ENCODE data around the gene ZNF184.
"Not testable (repeated sequence)": the region's sequence is repeated elsewhere in the genome, so short reads cannot be mapped to it uniquely, and the experiment has no call there.

ZNF184 gene

DNA sequence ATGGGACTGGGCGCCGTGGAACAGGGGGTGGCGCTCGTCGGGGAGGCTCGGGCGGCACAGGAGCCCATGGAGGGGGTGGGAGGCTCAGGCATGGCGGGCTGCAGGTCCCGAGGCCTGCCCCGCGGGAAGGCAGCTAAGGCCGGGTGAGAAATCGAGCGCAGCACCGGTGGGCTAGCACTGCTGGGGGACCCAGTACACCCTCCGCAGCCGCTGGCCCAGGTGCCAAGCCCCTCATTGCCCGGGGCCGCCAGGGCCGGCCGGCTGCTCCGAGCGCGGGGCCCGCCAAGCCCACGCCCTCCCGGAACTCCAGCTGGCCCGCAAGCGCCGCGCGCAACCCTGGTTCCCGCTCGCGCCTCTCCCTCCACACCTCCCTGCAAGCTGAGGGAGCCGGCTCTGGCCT is 48.1 kb downstream of the ZNF184 start:
- not testable (repeated sequence) for DNase-seq (ENCODE audit: low read depth in 2 of 2)

DNA sequence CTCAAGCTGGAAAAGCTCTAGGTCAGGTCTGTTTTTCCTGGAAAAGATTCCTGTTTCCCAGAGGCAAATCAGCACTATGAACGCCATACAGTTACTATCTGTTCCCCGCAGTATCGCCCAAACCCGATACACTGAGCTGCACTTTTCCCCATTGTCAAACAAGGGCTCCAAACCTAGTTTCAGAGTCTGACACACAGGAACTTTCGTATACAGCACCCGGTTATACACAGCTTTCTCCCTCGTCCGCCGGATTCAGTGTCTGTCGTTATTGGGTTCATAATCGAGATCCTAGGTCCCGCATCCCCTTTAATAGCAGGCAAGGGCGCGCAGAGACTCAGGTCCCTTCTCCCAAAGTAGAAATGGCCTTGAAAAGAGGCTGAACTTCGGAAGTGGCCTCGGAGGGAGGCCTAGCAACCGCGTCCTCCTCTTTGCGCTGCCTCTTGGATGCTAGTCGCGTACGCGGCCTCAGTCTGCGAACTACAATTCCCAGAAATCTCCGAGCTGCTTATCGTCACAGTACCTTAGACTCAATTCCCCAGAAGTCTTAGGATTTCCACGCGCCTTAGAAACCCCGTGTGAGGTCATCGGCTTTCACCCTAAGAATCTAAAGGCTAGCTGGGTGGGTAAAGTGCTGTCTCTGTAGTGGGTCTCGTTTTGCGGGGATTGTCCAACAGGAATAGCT is 50.1 kb downstream of the ZNF184 start:
- DNase-seq (ENCODE audit: low read depth in 2 of 2) = no peak

DNA sequence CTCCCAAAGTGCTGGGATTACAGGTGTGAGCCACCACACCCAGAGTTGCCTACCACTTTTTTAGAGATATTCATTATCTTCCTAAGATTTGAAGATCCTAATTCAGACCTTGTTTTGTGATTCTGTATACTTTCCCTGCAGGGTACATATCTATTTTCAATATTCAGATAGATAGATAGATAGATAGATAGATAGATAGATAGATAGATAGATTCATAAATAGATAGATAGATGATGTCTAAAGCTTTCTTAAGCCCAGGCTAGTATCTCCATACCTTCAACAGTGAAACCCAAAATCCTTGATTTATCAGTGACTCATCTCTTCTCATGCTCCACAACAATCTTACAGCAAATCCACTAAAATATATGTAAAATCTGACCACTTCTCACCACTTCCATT is 53.5 kb downstream of the ZNF184 start:
- DNase-seq (ENCODE audit: low read depth in 2 of 2) = no peak

DNA sequence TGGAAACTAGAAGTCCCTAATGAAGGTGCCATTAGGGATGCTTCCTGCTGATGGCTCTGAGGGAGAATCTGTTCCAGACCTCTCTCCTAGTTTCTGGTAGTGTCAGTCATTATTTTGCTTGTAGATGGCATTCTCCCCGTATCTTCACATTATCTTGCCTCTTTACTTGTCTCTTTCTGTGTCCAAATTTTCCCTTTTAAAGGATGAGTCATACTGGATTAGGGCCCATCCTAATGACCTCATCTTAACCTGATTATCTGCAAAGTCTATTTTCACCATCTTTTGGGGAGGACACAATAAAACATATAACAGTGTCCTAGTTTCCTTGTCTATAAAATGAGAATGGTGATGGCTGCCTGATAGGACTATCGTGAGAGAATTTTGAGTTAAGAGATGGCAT is 57.0 kb downstream of the ZNF184 start:
- DNase-seq (ENCODE audit: low read depth in 2 of 2) = no peak

DNA sequence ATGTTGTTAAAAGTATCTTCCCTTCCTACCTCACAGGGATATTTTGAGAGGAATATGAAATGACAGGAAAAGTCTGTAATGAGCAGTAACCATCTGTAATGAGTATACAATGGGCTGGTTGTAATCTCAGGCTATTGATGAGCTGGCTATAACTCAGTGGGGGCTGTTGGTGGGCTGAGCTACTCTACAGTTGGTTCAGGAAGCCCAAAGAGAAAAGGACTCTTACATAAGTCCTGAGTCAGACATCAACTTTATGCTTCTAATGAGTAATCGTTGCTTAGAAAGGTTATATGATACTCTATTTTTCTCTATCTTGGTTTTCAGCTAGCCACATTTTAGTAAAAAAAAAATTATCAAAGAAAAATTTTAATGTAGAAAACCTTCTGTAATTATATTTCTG is 57.9 kb downstream of the ZNF184 start:
- no peak for DNase-seq (ENCODE audit: low read depth in 2 of 2)

DNA sequence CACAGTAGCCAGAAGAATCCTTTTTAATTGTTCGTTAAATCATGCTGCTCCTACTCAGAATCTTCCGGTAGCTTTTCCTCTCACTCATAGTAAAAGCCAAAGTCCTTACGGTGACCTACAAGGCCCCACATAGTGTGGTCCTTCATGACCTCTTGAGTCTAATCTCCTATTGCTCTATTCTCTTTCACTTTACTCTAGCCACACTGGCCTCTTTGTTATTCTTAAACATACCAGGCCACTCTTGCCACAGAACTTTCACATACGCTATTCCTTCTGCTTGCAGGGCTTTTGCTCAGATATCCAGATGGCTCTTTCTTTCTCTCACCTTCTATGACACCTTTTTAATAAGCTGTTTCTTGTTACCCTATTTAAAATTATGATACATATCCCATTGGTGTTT is 58.6 kb downstream of the ZNF184 start:
- DNase-seq (ENCODE audit: low read depth in 2 of 2) = no peak

DNA sequence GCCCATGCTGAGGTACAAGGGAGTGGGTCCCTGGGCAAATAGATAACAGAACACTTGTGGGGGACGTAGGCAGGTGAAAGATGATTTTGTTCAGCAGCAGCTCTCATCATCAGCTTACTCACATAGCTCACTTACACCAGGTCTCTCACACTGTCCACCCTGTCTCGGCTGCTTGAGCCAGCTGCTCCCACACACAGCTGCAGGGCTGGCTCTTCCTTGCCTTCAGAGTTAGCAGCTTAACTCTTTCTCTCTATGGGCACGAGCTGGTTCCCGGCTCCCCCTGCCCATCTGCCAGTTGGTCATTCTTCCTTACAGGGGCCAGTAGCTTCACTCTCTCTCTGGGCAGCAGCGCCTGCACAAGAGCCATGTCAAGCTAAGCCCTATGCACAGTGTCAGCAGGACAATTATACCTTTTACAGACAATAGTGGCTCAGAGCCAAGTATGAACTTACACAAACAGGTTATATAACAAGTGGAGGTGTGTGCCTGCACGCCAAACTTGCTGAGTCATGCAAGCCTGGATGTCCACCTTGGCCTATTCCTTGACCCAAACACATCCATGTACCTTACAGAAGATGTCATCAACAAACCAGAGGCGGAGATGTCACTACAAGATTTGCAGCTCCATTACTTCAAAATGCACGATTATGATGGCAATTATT is 65.6 kb downstream of the ZNF184 start:
- DNase-seq (ENCODE audit: low read depth in 2 of 2) = no peak

DNA sequence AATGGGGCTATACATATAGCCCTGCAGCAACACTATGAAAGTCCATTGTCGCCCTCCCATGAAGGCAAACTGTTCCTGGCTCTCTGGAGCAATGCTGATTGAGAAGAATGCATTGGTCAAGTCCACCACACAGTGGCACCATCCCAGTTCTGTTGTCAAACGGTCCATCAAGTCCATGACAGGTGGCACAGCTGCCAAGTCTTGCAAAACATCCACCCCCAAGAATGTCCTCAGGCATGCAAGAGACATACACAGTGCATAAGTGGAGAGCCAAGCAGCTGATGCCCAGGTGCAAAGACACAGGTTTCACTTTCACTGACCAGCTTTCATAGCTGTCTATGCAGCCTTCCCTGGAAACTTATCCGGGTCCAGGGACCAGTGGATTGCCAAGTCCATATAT is 66.8 kb downstream of the ZNF184 start:
- DNase-seq (ENCODE audit: low read depth in 2 of 2) = no peak

DNA sequence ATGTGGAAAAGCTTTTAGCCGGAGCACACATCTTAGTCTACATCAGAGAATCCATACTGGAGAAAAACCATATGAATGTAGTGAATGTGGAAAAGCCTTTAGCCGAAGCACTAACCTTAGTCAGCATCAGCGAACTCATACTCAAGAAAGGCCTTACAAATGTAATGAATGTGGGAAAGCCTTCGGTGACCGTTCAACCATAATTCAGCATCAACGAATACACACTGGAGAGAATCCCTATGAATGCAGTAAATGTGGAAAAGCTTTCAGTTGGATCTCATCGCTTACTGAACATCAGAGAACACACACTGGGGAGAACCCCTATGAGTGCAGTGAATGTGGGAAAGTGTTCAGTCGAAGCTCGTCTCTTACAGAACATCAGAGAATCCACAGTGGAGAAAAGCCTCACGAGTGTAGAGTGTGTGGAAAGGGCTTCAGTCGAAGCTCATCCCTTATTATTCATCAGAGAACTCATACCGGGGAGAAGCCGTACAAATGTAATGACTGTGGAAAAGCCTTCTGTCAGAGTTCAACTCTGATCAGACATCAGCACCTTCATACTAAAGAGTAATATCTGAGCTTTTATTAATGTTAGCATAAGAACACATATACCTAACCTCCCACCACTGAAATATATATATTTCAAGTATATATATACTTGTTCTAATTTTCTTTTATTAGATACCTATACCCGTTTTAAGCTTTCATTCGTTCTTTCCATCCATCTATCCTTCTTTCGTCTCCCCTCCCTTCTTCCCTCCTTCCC is 71.8 kb downstream of the ZNF184 start:
- no peak for DNase-seq (ENCODE audit: low read depth in 2 of 2)

Data from stimulated activated CD8-positive, alpha-beta memory T cell treated with anti-CD3 and anti-CD28 coated beads, Interleukin-15, amount 100 ng/mL, for 4 hours (primary cell).